GM18508 (cell line): ENCODE results near the gene ABLIM1.

Source experiments
- ATAC-seq: cut with Tn5 transposase; IDR thresholded peaks from one replicate; pipeline ENCODE4 v1.9.1; 2021; ENCODE audit warnings: moderate number of reproducible peaks; ENCODE audit not compliant: insufficient read depth, unreplicated experiment

Gene ABLIM1

GRCh38 chr10:114400091-114400490, 258.0 kb downstream of the ABLIM1 start:
- no peak for ATAC-seq

- no peak for ATAC-seq
Observed at GRCh38 chr10:114399576-114399975, 258.5 kb downstream of the ABLIM1 start.

DNA sequence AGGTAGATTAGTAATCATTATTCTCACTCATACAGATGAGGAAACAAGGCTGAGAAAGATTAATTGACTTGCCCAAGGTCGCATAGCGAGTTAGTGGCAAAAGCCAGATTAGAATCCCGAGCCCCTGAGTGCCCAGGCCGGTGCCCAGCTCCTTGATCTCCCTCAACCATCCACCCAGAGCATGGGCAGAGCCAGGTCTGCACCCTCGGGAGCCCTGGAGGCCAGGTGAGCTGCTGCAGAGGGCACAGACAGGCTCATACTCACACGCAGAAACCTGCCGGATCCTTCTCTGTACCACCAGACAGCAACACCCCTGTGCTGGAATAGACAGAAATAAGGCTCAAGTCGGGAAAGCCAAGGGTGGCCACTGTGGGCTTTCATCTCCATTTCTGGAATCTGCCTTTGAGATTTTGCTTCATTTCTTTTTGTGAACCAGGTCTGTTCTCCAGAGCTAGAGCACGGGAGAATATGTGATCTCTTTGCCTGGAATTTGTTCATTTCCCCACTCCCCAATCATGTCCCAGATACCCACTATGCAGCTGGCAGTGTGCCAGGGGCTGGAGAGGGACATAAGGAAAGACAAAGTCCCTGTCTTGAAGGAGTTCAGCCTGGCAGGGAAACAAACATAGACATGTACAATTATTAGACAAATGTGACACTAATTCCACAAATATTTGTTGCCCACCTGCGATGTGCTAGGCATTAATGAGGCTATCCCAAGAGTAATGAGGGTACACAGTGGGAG, 259.3 kb downstream of the ABLIM1 start:
- ATAC-seq = no peak

- ATAC-seq = no peak
Observed at GRCh38 chr10:114397651-114398145, 260.4 kb downstream of the ABLIM1 start.

GRCh38 chr10:114396464-114396863, 261.6 kb downstream of the ABLIM1 start:
- no peak for ATAC-seq

- ATAC-seq = no peak
Observed at GRCh38 chr10:114395366-114396022, 262.6 kb downstream of the ABLIM1 start.

- ATAC-seq = no peak
Observed at GRCh38 chr10:114394531-114394930, 263.5 kb downstream of the ABLIM1 start.

DNA sequence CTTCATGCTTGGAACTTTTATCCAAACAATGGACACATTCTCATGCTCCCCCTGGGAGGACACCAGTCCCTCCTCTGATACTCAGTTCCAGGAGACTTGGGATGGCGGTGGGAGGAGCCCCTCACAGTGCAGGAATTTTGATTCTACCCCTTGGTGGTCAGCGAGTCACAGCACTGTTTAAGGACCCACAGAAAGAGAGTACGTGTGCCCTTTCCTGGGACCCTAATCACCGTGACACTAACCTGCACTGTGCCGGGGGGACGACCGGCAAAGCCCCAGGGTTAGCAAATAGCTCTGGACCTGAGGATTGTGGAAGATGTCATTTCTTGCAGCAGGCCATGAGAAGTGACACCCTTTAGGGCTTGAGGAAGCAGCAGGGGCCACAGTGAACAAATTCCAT, 264.2 kb downstream of the ABLIM1 start:
- ATAC-seq = no peak

DNA sequence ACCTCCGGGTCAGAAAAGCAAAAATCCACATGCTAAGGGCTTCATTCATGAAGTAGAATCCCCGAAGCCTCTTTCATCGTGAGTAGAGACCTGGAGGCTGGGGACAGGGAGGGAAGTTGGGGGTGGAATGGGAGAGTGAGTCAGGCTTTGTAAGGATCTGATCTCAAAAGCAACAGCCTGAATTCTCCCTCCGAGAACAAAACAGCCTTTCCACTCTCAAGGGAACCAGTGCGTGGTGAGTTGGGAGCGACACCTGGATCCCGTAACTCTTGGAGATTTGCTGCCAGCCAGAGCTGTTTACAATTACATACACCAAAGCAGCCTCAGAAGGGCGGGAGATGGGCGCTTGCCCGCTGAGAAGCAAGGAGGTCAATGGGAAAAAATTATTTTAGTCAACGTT, 264.6 kb downstream of the ABLIM1 start:
- ATAC-seq = no peak

- ATAC-seq = no peak
Observed at GRCh38 chr10:114392112-114392835, 265.8 kb downstream of the ABLIM1 start.

- no peak for ATAC-seq
Observed at GRCh38 chr10:114391599-114391998, 266.5 kb downstream of the ABLIM1 start.

GRCh38 chr10:114389426-114389825, 268.6 kb downstream of the ABLIM1 start:
- ATAC-seq = no peak

- ATAC-seq = no peak
Observed at GRCh38 chr10:114388275-114388674, 269.8 kb downstream of the ABLIM1 start.

DNA sequence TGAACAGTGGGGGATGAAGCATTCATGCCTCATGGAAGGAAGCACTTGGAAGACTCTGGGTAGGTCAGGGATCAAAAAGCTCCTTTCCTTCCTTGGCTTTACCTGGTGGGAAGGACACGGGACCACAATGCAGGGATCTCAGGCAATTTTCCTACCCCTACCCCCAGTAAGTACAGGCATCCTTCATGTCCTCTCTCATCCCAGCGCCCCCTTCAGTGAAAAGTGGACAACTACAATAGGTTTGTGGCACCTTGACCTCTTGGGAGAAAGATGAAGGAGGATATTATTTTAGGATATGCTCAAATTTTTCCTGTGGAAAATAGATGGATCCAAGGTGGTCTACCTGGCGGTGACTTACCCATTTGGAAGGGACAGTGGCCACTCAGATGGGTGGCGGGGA, 270.3 kb downstream of the ABLIM1 start:
- no peak for ATAC-seq

GRCh38 chr10:114386452-114386851, 271.6 kb downstream of the ABLIM1 start:
- ATAC-seq = no peak

GRCh38 chr10:114385557-114385956, 272.5 kb downstream of the ABLIM1 start:
- no peak for ATAC-seq

- ATAC-seq = no peak
Observed at GRCh38 chr10:114384601-114385000, 273.5 kb downstream of the ABLIM1 start.

GRCh38 chr10:114384181-114384580, 273.9 kb downstream of the ABLIM1 start:
- ATAC-seq = no peak
